ENCODE results near the gene KDM6A. TPM values are rescaled to one million over a fixed set of nuclear protein-coding genes. Genes with fewer than 3 reads are reported as not detected.
A peak's percentile ranks its signal among the peaks of the same experiment; 100 is the strongest.

Gene KDM6A
- polyA plus RNA-seq, 1 donor from 2014 or later, result 25.1 TPM

DNA sequence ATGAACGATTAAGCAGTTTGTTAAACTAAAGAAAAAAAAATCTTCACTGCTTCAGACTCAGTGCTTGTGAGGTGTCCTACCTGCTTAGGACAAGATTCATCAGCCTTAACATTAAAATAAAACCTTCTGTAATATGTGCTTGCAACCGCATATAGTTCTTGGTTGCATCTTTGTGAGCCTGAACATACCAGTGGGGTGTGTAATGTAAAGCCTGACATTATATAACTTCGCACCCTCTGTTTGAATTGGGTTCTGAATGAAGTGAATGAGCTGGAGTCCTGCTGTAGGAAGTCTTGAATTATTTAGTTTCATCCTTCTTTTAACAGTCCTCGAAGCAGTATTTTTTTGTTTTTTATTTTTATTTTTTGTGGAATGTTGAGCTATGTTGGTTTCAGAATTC is 3.1 kb downstream of the KDM6A start:
- no peaks in the 10 kb centered on the region for H3K27me3 ChIP-seq (ENCODE audit: insufficient read depth, low read depth, low read length)
- H3F3A ChIP-seq (ENCODE audit: insufficient read depth, low read length, poor library complexity, severe bottlenecking), result no peaks in the 10 kb centered on the region
- no peaks in the 10 kb centered on the region for H4K20me1 ChIP-seq (ENCODE audit: insufficient read depth)
- no peaks in the 10 kb centered on the region for H3K9me2 ChIP-seq (ENCODE audit: insufficient read depth, low read length)
- no peak overlapping the region for H2AFZ ChIP-seq (ENCODE audit: low read depth, low read length)
- peak overlapping the region; percentile 85 for H3K4me3 ChIP-seq (ENCODE audit: low read length)
- H3K4me2 ChIP-seq (ENCODE audit: low read length), result peak overlapping the region; percentile 35
- no peaks in the 10 kb centered on the region for H3K9me3 ChIP-seq (ENCODE audit: low read length)
- H3K9ac ChIP-seq (ENCODE audit: low read length), result peak overlapping the region; percentile 20
- peaks cover 55% of the 10 kb centered on the region for H3K79me2 ChIP-seq (replicated peaks; ENCODE audit: insufficient read depth, low read length)
- TF ChIP-seq, protein P1, sequence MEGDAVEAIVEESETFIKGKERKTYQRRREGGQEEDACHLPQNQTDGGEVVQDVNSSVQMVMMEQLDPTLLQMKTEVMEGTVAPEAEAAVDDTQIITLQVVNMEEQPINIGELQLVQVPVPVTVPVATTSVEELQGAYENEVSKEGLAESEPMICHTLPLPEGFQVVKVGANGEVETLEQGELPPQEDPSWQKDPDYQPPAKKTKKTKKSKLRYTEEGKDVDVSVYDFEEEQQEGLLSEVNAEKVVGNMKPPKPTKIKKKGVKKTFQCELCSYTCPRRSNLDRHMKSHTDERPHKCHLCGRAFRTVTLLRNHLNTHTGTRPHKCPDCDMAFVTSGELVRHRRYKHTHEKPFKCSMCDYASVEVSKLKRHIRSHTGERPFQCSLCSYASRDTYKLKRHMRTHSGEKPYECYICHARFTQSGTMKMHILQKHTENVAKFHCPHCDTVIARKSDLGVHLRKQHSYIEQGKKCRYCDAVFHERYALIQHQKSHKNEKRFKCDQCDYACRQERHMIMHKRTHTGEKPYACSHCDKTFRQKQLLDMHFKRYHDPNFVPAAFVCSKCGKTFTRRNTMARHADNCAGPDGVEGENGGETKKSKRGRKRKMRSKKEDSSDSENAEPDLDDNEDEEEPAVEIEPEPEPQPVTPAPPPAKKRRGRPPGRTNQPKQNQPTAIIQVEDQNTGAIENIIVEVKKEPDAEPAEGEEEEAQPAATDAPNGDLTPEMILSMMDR (IDR thresholded peaks at IDR 0.05; ENCODE audit: poor library complexity, severe bottlenecking), result no peak
- TF ChIP-seq SMC3 (conservative IDR thresholded peaks at IDR 0.05; ENCODE audit: poor library complexity) (no peak), POLR2AphosphoS5 (IDR thresholded peaks at IDR 0.05) (no peak), MXI1 (conservative IDR thresholded peaks at IDR 0.05; ENCODE audit: poor library complexity, severe bottlenecking) (no peak), EP300 (conservative IDR thresholded peaks at IDR 0.05; ENCODE audit: poor library complexity, severe bottlenecking) (no peak), TAF1 (IDR thresholded peaks at IDR 0.05; ENCODE audit: low read depth) (no peak)
- TF ChIP-seq, protein P2, sequence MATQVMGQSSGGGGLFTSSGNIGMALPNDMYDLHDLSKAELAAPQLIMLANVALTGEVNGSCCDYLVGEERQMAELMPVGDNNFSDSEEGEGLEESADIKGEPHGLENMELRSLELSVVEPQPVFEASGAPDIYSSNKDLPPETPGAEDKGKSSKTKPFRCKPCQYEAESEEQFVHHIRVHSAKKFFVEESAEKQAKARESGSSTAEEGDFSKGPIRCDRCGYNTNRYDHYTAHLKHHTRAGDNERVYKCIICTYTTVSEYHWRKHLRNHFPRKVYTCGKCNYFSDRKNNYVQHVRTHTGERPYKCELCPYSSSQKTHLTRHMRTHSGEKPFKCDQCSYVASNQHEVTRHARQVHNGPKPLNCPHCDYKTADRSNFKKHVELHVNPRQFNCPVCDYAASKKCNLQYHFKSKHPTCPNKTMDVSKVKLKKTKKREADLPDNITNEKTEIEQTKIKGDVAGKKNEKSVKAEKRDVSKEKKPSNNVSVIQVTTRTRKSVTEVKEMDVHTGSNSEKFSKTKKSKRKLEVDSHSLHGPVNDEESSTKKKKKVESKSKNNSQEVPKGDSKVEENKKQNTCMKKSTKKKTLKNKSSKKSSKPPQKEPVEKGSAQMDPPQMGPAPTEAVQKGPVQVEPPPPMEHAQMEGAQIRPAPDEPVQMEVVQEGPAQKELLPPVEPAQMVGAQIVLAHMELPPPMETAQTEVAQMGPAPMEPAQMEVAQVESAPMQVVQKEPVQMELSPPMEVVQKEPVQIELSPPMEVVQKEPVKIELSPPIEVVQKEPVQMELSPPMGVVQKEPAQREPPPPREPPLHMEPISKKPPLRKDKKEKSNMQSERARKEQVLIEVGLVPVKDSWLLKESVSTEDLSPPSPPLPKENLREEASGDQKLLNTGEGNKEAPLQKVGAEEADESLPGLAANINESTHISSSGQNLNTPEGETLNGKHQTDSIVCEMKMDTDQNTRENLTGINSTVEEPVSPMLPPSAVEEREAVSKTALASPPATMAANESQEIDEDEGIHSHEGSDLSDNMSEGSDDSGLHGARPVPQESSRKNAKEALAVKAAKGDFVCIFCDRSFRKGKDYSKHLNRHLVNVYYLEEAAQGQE (IDR thresholded peaks at IDR 0.05; ENCODE audit: borderline replicate concordance), result no peak
- H3K36me3 ChIP-seq (ENCODE audit: insufficient read depth, low read length), result no peaks in the 10 kb centered on the region
- H3K27ac ChIP-seq (ENCODE audit: low read length), result no peak overlapping the region

DNA sequence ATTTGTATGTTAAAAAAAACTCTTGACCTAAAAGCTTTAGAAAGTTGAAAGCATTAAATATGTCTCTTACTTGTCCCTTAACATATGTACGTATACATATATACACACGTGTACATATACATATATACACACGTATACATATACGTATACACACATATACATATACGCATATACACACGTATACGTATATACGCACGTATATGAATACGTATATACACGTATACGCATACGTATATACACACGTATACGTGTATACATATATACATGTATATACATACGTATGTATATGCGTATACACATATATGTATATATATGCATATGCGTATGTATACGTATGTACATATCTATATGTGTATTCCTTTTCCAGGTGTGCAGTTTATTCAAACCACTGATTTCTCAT is 3.8 kb downstream of the KDM6A start:
- Histone ChIP-seq H3K4me2 (ENCODE audit: low read length) (no peak overlapping the region), H3K4me3 (ENCODE audit: low read length) (no peak overlapping the region), H3K27me3 (ENCODE audit: insufficient read depth, low read depth, low read length) (no peaks in the 10 kb centered on the region), H3K27ac (ENCODE audit: low read length) (no peak overlapping the region), H4K20me1 (ENCODE audit: insufficient read depth) (no peaks in the 10 kb centered on the region), H3K36me3 (ENCODE audit: insufficient read depth, low read length) (no peaks in the 10 kb centered on the region), H3K9me2 (ENCODE audit: insufficient read depth, low read length) (no peaks in the 10 kb centered on the region), H3F3A (ENCODE audit: insufficient read depth, low read length, poor library complexity, severe bottlenecking) (no peaks in the 10 kb centered on the region), H3K79me2 (replicated peaks; ENCODE audit: insufficient read depth, low read length) (peaks cover 58% of the 10 kb centered on the region), H3K9ac (ENCODE audit: low read length) (no peak overlapping the region), H2AFZ (ENCODE audit: low read depth, low read length) (no peak overlapping the region), H3K9me3 (ENCODE audit: low read length) (no peaks in the 10 kb centered on the region)
- TF ChIP-seq EP300 (conservative IDR thresholded peaks at IDR 0.05; ENCODE audit: poor library complexity, severe bottlenecking), result no peak
- TF ChIP-seq, protein P1 (IDR thresholded peaks at IDR 0.05; ENCODE audit: poor library complexity, severe bottlenecking), result no peak
- TF ChIP-seq POLR2AphosphoS5 (IDR thresholded peaks at IDR 0.05), result no peak
- TF ChIP-seq RAD21 (conservative IDR thresholded peaks at IDR 0.05), result no peak

All from neural cell (in vitro differentiated cells).